GM12801 (cell line): ENCODE measurements around the gene C1D.

Source experiments
- CTCF ChIP-seq: IDR thresholded peaks from one replicate; pipeline ENCODE4 v1.5.1; 2011; ENCODE audit warnings: control low read depth; ENCODE audit not compliant: insufficient read length; ENCODE audit errors: extremely low read depth

C1D gene

GRCh38 chr2:68062680-68063387 lies at the start of gene C1D:
Gene C1D, minus strand, starts transcription at chr2:68063004. Its CDS starts 15,694 bp downstream, at chr2:68047310.
- TF ChIP-seq CTCF: no peak

GRCh38 chr2:68110102-68110501 lies 47.3 kb upstream of the C1D start:
- no peak for TF ChIP-seq CTCF

GRCh38 chr2:68108120-68108519 lies 45.3 kb upstream of the C1D start:
- TF ChIP-seq CTCF: no peak

GRCh38 chr2:68107475-68107874 lies 44.7 kb upstream of the C1D start:
- no peak for TF ChIP-seq CTCF

GRCh38 chr2:68104111-68104835 lies 41.5 kb upstream of the C1D start:
- TF ChIP-seq CTCF: no peak

- no peak for TF ChIP-seq CTCF
Measured at GRCh38 chr2:68103709-68104055, 40.9 kb upstream of the C1D start.

GRCh38 chr2:68103030-68103708 lies 40.4 kb upstream of the C1D start:
- TF ChIP-seq CTCF: no peak
